HEK293 (cell line): ENCODE results near the gene UBR4.

Experiments
- CTCF ChIA-PET: fragments of 350-600 bp; formaldehyde crosslinking; extraction: SDS; loops from one replicate; lab custom pipeline; 2021; ENCODE audit warnings: antibody characterized with exemption; lab: Yijun Ruan, JAX
- POLR2A ChIA-PET: fragments of 300-600 bp; formaldehyde crosslinking; extraction: SDS; loops from one replicate; lab custom pipeline; 2020; ENCODE audit warnings: antibody characterized with exemption, inconsistent platforms; lab: Yijun Ruan, JAX
- H3K27ac ChIP-seq: fragments of 200-500 bp; sonication (Bioruptor generic); 2 replicates; pipeline ENCODE4 v1.5.1; 2014; ENCODE audit warnings: low read depth, low read length, control low read depth, inconsistent platforms; ENCODE audit errors: extremely low read depth
- H3K36me3 ChIP-seq, 2 experiments: fragments of 200-500 bp in 1 of 2; sonication (Bioruptor generic) in 1 of 2; 1 replicate in 1 of 2; 2 replicates in 1 of 2; pipeline ENCODE4 v1.5.1; 2014 to 2017; ENCODE audit warnings: inconsistent platforms in 2 of 2, low read length in 2 of 2; ENCODE audit not compliant: control insufficient read depth in 2 of 2, insufficient read depth in 1 of 2
- H3K4me1 ChIP-seq: fragments of 200-500 bp; sonication (Bioruptor generic); 2 replicates; pipeline ENCODE4 v1.5.1; 2014; ENCODE audit warnings: mild to moderate bottlenecking, low read length, inconsistent platforms; ENCODE audit not compliant: control insufficient read depth, insufficient read depth
- H3K4me3 ChIP-seq: 2 replicates; pipeline ENCODE4 v1.5.1; 2011; ENCODE audit warnings: low read depth, mild to moderate bottlenecking, control low read depth, low read length, moderate library complexity
- H3K9me3 ChIP-seq: fragments of 200-500 bp; sonication (Bioruptor generic); 2 replicates; pipeline ENCODE4 v1.5.1; 2014; ENCODE audit warnings: low read depth, low read length, inconsistent platforms; ENCODE audit not compliant: control insufficient read depth, insufficient read depth
- BCL6B ChIP-seq: fragments of 450-650 bp; formaldehyde crosslinking; IDR thresholded peaks from 2 replicates; pipeline ENCODE4 v1.5.1; 2017; ENCODE audit warnings: missing biosample characterization, missing genetic modification characterization
- CTCF ChIP-seq: fragments of 450-650 bp; formaldehyde crosslinking; IDR thresholded peaks from 2 replicates; pipeline ENCODE4 v1.5.1; 2016; ENCODE audit warnings: missing biosample characterization, missing genetic modification characterization
- GLI2 ChIP-seq: fragments of 450-650 bp; formaldehyde crosslinking; IDR thresholded peaks from 2 replicates; pipeline ENCODE4; 2017; ENCODE audit warnings: missing biosample characterization, missing genetic modification characterization, low read depth, borderline replicate concordance
- MEIS1 ChIP-seq: sonication (generic); formaldehyde crosslinking; IDR thresholded peaks from 2 replicates; pipeline ENCODE4 v1.8.1; 2022; ENCODE audit warnings: missing genetic modification reagents, mild to moderate bottlenecking, borderline replicate concordance
- PRDM4 ChIP-seq: fragments of 450-650 bp; formaldehyde crosslinking; IDR thresholded peaks from 2 replicates; pipeline ENCODE4 v1.5.1; 2017; ENCODE audit warnings: missing biosample characterization, missing genetic modification characterization
- ZBTB26 ChIP-seq: fragments of 450-650 bp; formaldehyde crosslinking; optimal IDR thresholded peaks from 2 replicates; pipeline ENCODE3; 2016; ENCODE audit warnings: missing biosample characterization, mild to moderate bottlenecking, missing genetic modification characterization
- ZFP3 ChIP-seq: fragments of 450-650 bp; formaldehyde crosslinking; IDR thresholded peaks from 2 replicates; pipeline ENCODE4 v1.5.1; 2016; ENCODE audit warnings: low read depth, missing biosample characterization, missing genetic modification characterization
- ZFP37 ChIP-seq: fragments of 450-650 bp; formaldehyde crosslinking; IDR thresholded peaks from 2 replicates; pipeline ENCODE4 v1.5.1; 2016; ENCODE audit warnings: missing biosample characterization, missing genetic modification characterization
- ZNF184 ChIP-seq: fragments of 450-650 bp; IDR thresholded peaks from 2 replicates; pipeline ENCODE4 v1.5.1; 2018; ENCODE audit warnings: missing biosample characterization, mild to moderate bottlenecking, missing genetic modification characterization
- ZNF280C ChIP-seq: fragments of 450-650 bp; formaldehyde crosslinking; IDR thresholded peaks from 2 replicates; pipeline ENCODE4 v1.5.1; 2016; ENCODE audit warnings: missing biosample characterization, missing genetic modification characterization
- ZNF394 ChIP-seq: fragments of 450-650 bp; formaldehyde crosslinking; IDR thresholded peaks from 2 replicates; pipeline ENCODE4 v1.5.1; 2016; ENCODE audit warnings: missing biosample characterization, missing genetic modification characterization, mild to moderate bottlenecking, moderate library complexity, borderline replicate concordance
- ZNF510 ChIP-seq: fragments of 450-650 bp; formaldehyde crosslinking; IDR thresholded peaks from 2 replicates; pipeline ENCODE4 v1.5.1; 2018; ENCODE audit warnings: mild to moderate bottlenecking, missing genetic modification characterization, missing biosample characterization; ENCODE audit not compliant: insufficient replicate concordance
- ZNF513 ChIP-seq: fragments of 450-650 bp; IDR thresholded peaks from 2 replicates; pipeline ENCODE4 v1.5.1; 2018; ENCODE audit warnings: missing biosample characterization, missing genetic modification characterization
- ZNF521 ChIP-seq: fragments of 450-650 bp; formaldehyde crosslinking; IDR thresholded peaks from 2 replicates; pipeline ENCODE4 v1.5.1; 2017; ENCODE audit warnings: missing biosample characterization, mild to moderate bottlenecking, missing genetic modification characterization
- ZNF549 ChIP-seq: fragments of 450-650 bp; IDR thresholded peaks from 2 replicates; pipeline ENCODE4 v1.5.1; 2018; ENCODE audit warnings: missing biosample characterization, missing genetic modification characterization, mild to moderate bottlenecking, inconsistent platforms, moderate library complexity
- ZNF580 ChIP-seq: fragments of 450-650 bp; formaldehyde crosslinking; IDR thresholded peaks from 2 replicates; pipeline ENCODE4 v1.5.1; 2016; ENCODE audit warnings: missing biosample characterization, missing genetic modification characterization
- ZNF837 ChIP-seq: fragments of 450-650 bp; formaldehyde crosslinking; IDR thresholded peaks from 2 replicates; pipeline ENCODE4 v1.5.1; 2016; ENCODE audit warnings: missing biosample characterization, missing genetic modification characterization

Gene UBR4

GRCh38 chr1:19140465-19140864 is 69.6 kb downstream of the UBR4 start (continued):
- TF ChIP-seq MEIS1 (CRISPR knock-in tag) (no peak), ZNF549 (no peak), ZBTB26 (tag by site-specific recombination) (no peak), ZNF837 (tag by site-specific recombination) (no peak), ZNF394 (no peak), GLI2 (tag by site-specific recombination) (no peak), ZNF510 (tag by site-specific recombination) (no peak), BCL6B (tag by site-specific recombination) (no peak), ZNF280C (no peak)

GRCh38 chr1:19139711-19140110 is 70.4 kb downstream of the UBR4 start:
- CTCF ChIA-PET = interaction anchor here (0.9 kb wide), 1 partner anchor 10 kb away, joined by 3 read pairs; no protein-coding TSS in a partner anchor
- no peak overlapping the region for H3K27ac ChIP-seq

GRCh38 chr1:19138958-19139581 is 71.0 kb downstream of the UBR4 start:
- Histone ChIP-seq H3K27ac (no peak overlapping the region), H3K36me3 (peaks cover 56 to 100% of the 10 kb centered on the region in 2 experiments)
- TF ChIP-seq ZNF510 (tag by site-specific recombination) (no peak), ZFP37 (tag by site-specific recombination) (no peak), ZNF521 (tag by site-specific recombination) (no peak), ZFP3 (no peak), ZNF394 (no peak), PRDM4 (tag by site-specific recombination) (no peak), ZNF580 (tag by site-specific recombination) (no peak), ZNF184 (tag by site-specific recombination) (no peak), ZNF513 (tag by site-specific recombination) (no peak)

More at GRCh38 chr1:19139711-19140110, 70.4 kb downstream of the UBR4 start:
- H3K36me3 ChIP-seq = peaks cover 53 to 100% of the 10 kb centered on the region in 2 experiments
- POLR2A ChIA-PET = interaction anchor here (0.7 kb wide), 1 partner anchor 21 kb away, joined by 3 read pairs; no protein-coding TSS in a partner anchor
- TF ChIP-seq CTCF (tag by site-specific recombination) = no peak
- no peaks in the 10 kb centered on the region for H3K9me3 ChIP-seq
- no peak overlapping the region for H3K4me3 ChIP-seq
- H3K4me1 ChIP-seq = no peaks in the 10 kb centered on the region

More at GRCh38 chr1:19138958-19139581, 71.0 kb downstream of the UBR4 start:
- Histone ChIP-seq H3K9me3 (no peaks in the 10 kb centered on the region), H3K4me3 (no peak overlapping the region), H3K4me1 (no peaks in the 10 kb centered on the region)
- ChIA-PET CTCF (interaction anchor here (0.9 kb wide), 1 partner anchor 10 kb away, joined by 3 read pairs; no protein-coding TSS in a partner anchor), POLR2A (no interaction called here)
